Fibroblast of lung (primary cell): ENCODE measurements around the gene GATA3. TPM values are rescaled to one million over a fixed set of nuclear protein-coding genes. Genes with fewer than 3 reads are reported as not detected.

Experiments used
- DNase-seq, 2 donors: peaks; one replicate each; pipeline versions ENCODE4 v3.0.0 to v3.0.0-alpha.2; 2010; ENCODE audit warnings: low read depth in 2 of 2
- H2AFZ ChIP-seq: 2 replicates; pipeline ENCODE4 v1.5.1; 2012; ENCODE audit warnings: low read length, control low read depth, inconsistent platforms
- H3K27ac ChIP-seq: 2 replicates; pipeline ENCODE4 v1.5.1; 2011; ENCODE audit warnings: low read length, control low read depth; ENCODE audit not compliant: insufficient read depth
- H3K27me3 ChIP-seq: 2 replicates; pipeline ENCODE4 v1.5.1; 2011; ENCODE audit warnings: mild to moderate bottlenecking, low read length; ENCODE audit not compliant: control insufficient read depth, insufficient read depth
- H3K36me3 ChIP-seq: 2 replicates; pipeline ENCODE4 v1.5.1; 2011; ENCODE audit warnings: low read length; ENCODE audit not compliant: control insufficient read depth, insufficient read depth
- H3K4me1 ChIP-seq: 2 replicates; pipeline ENCODE4 v1.5.1; 2011; ENCODE audit warnings: low read length; ENCODE audit not compliant: control insufficient read depth, insufficient read depth; ENCODE audit errors: extremely low read depth
- H3K4me2 ChIP-seq: 2 replicates; pipeline ENCODE4 v1.5.1; 2011; ENCODE audit warnings: low read length, control low read depth; ENCODE audit not compliant: insufficient read depth; ENCODE audit errors: extremely low read depth
- H3K4me3 ChIP-seq, 4 experiments: fragments of 200-600 bp in 1 of 4; sonication (generic) in 1 of 4; replicated peaks in 1 of 4; 2 replicates each; pipeline ENCODE4 v1.5.1; 2011 to 2016; ENCODE audit warnings: low read length in 4 of 4, low read depth in 3 of 4, mild to moderate bottlenecking in 3 of 4, control low read depth in 2 of 4, inconsistent platforms in 1 of 4, mixed read lengths in 1 of 4; ENCODE audit not compliant: insufficient read depth in 1 of 4; ENCODE audit errors: control extremely low read depth in 1 of 4
- H3K79me2 ChIP-seq: 2 replicates; pipeline ENCODE4 v1.5.1; 2012; ENCODE audit warnings: mild to moderate bottlenecking, low read length, inconsistent platforms; ENCODE audit not compliant: control insufficient read depth, insufficient read depth
- H3K9ac ChIP-seq: 2 replicates; pipeline ENCODE4 v1.5.1; 2011; ENCODE audit warnings: mild to moderate bottlenecking, low read length, control low read depth; ENCODE audit not compliant: insufficient read depth
- H3K9me3 ChIP-seq: 2 replicates; pipeline ENCODE4 v1.5.1; 2012; ENCODE audit warnings: low read depth, low read length; ENCODE audit not compliant: control insufficient read depth, insufficient read depth
- H4K20me1 ChIP-seq: 2 replicates; pipeline ENCODE4 v1.5.1; 2011; ENCODE audit warnings: low read length; ENCODE audit not compliant: control insufficient read depth, insufficient read depth; ENCODE audit errors: extremely low read depth
- CTCF ChIP-seq, 2 donors: IDR thresholded peaks in 1 of 2; conservative IDR thresholded peaks in 1 of 2; 1 replicate in 1 of 2; 2 replicates in 1 of 2; pipeline ENCODE4 v1.5.1; 2011 to 2012; ENCODE audit warnings: low read length in 2 of 2, control low read depth in 1 of 2, inconsistent platforms in 1 of 2, low read depth in 1 of 2, mild to moderate bottlenecking in 1 of 2
- EZH2 ChIP-seq: IDR thresholded peaks from 2 replicates; pipeline ENCODE4 v1.5.1; 2012; ENCODE audit warnings: low read length, control low read depth, mild to moderate bottlenecking; ENCODE audit errors: missing control alignments
- polyA plus RNA-seq, 2 donors: library from polyadenylated mRNA; depleted of rRNA in 1 of 2; stranded (reverse) in 1 of 2; unstranded in 1 of 2; fragments of >200 nt; gene quantifications; 2 replicates each; pipeline ENCODE4 v1.2.1, GENCODE V29; 2011 to 2012; ENCODE audit warnings: missing spikeins in 1 of 2
- total RNA-seq: library from RNA; depleted of rRNA; stranded (reverse); fragments of >200 nt; gene quantifications from 2 replicates; pipeline ENCODE4 v1.2.1, GENCODE V29; 2014

GATA3 gene
- total and polyA plus RNA-seq, 2 donors (not counting 1 experiment from before 2014, with no cell fraction given), result not detected

- H3K36me3 ChIP-seq, result no peaks in the 10 kb centered on the region
- DNase-seq, result peak in 1 of 2 donors; percentile 74
- H3K4me1 ChIP-seq, result no peaks in the 10 kb centered on the region
- H2AFZ ChIP-seq, result no peak overlapping the region
- H3K9me3 ChIP-seq, result no peaks in the 10 kb centered on the region
- no peak overlapping the region for H3K27ac ChIP-seq
- no peak overlapping the region for H3K9ac ChIP-seq
- no peaks in the 10 kb centered on the region for H3K79me2 ChIP-seq
- no peaks in the 10 kb centered on the region for H4K20me1 ChIP-seq
- H3K4me2 ChIP-seq, result no peak overlapping the region
- no peak overlapping the region for H3K4me3 ChIP-seq
- TF ChIP-seq CTCF (conservative IDR thresholded peaks at IDR 0.05 in 1 of 2, IDR thresholded peaks at IDR 0.05 in 1 of 2; ENCODE audit: low read depth in 1 of 2, low read length in 2 of 2) (no peak), EZH2 (no peak)
- H3K27me3 ChIP-seq, result no peaks in the 10 kb centered on the region
These were observed 16.5 kb downstream of the GATA3 start for GRCh38 chr10:8071006-8071405.

GRCh38 chr10:8071666-8072065 is 17.2 kb downstream of the GATA3 start:
- Histone ChIP-seq H4K20me1 (no peaks in the 10 kb centered on the region), H3K27ac (no peak overlapping the region), H3K4me1 (no peaks in the 10 kb centered on the region), H2AFZ (no peak overlapping the region), H3K79me2 (no peaks in the 10 kb centered on the region), H3K9ac (no peak overlapping the region), H3K9me3 (no peaks in the 10 kb centered on the region), H3K36me3 (no peaks in the 10 kb centered on the region), H3K27me3 (no peaks in the 10 kb centered on the region), H3K4me2 (no peak overlapping the region), H3K4me3 (no peak overlapping the region)
- no peak for DNase-seq
- no peak for TF ChIP-seq EZH2
- TF ChIP-seq CTCF (conservative IDR thresholded peaks at IDR 0.05 in 1 of 2, IDR thresholded peaks at IDR 0.05 in 1 of 2; ENCODE audit: low read depth in 1 of 2, low read length in 2 of 2), result no peak

GRCh38 chr10:8072211-8072610 is 17.7 kb downstream of the GATA3 start:
- no peak for DNase-seq
- Histone ChIP-seq H3K27me3 (no peaks in the 10 kb centered on the region), H4K20me1 (no peaks in the 10 kb centered on the region), H3K27ac (no peak overlapping the region), H3K9ac (no peak overlapping the region), H3K79me2 (no peaks in the 10 kb centered on the region), H3K36me3 (no peaks in the 10 kb centered on the region), H3K4me1 (no peaks in the 10 kb centered on the region), H3K4me3 (no peak overlapping the region), H3K4me2 (no peak overlapping the region), H3K9me3 (no peaks in the 10 kb centered on the region), H2AFZ (no peak overlapping the region)
- TF ChIP-seq EZH2, result no peak
- TF ChIP-seq CTCF (conservative IDR thresholded peaks at IDR 0.05 in 1 of 2, IDR thresholded peaks at IDR 0.05 in 1 of 2; ENCODE audit: low read depth in 1 of 2, low read length in 2 of 2), result no peak
